ENCODE results near the gene SEMA4C. TPM values are rescaled to one million over a fixed set of nuclear protein-coding genes. Genes with fewer than 3 reads are reported as not detected.

Gene SEMA4C
- total and polyA plus RNA-seq, 9 of the 15 experiments (the other 6 are each of a cell fraction or from before 2014, with no cell fraction given): 0.32 to 59.7 (median 23.9) TPM

DNA sequence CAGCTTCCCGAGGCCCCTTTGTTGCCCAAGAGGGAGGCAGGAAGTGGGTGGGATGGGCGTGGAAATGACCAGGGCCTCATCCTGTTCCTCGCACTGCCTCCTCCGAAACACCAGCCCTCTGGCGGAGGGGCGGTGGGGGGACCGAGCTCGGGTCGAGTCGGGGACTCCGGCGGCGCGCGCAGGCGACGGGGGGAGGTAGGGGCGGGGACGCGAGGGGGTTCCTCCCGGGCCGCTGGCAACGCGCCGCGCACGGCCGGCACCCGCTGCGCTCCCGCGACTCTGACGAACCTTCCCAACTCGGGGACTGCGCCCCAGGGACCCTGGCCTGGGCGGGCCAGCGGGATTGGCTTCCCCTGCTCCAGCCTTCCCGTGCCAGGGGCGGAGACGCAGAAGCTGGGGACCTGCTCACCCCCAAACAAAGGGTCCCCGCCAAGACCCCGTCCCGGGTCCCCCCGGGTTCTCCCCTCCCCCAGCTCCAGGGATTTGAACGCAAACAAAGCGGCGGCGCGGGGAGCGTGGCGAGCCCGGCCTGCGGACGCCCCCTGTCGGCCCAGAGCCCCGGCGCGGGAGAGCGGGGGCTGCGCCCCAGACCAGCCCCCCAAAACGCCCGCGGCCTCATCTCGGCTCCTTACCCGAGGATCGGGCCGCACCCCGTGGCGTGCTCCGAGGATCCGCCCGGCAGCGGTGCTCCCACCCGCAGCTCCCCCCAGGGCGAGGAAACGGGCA, 1.2 kb downstream of the SEMA4C start (continued):
- TF ChIP-seq ZHX1 (conservative IDR thresholded peaks at IDR 0.05; ENCODE audit: low read length) (no peak), ZNF551 (CRISPR knock-in tag; IDR thresholded peaks at IDR 0.05) (no peak), POLR3G (IDR thresholded peaks at IDR 0.05; ENCODE audit: extremely low read depth, insufficient read length, insufficient replicate concordance) (no peak), ZKSCAN8 (CRISPR knock-in tag; IDR thresholded peaks at IDR 0.05) (no peak), ZNF561 (CRISPR knock-in tag; conservative IDR thresholded peaks at IDR 0.05) (no peak), ARID2 (IDR thresholded peaks at IDR 0.05) (no peak), ZNF76 (CRISPR knock-in tag; IDR thresholded peaks at IDR 0.05; ENCODE audit: borderline replicate concordance) (no peak), MTF1 (CRISPR knock-in tag; IDR thresholded peaks at IDR 0.05; ENCODE audit: borderline replicate concordance) (no peak), MTA3 (IDR thresholded peaks at IDR 0.05; ENCODE audit: borderline replicate concordance) (no peak), DMBX1 (CRISPR knock-in tag; IDR thresholded peaks at IDR 0.05; ENCODE audit: borderline replicate concordance) (no peak), TCFL5 (CRISPR knock-in tag; conservative IDR thresholded peaks at IDR 0.05) (no peak), FOXM1 (IDR thresholded peaks at IDR 0.05; ENCODE audit: low read depth) (peak; percentile 77), FOXM1 (CRISPR knock-in tag; IDR thresholded peaks at IDR 0.05; ENCODE audit: low read depth) (0 out of 2 replicates have a peak, but pooled peaks have one; percentile 45), ZNF263 (CRISPR knock-in tag; IDR thresholded peaks at IDR 0.05; ENCODE audit: borderline replicate concordance) (peak; percentile 92), PHF8 (IDR thresholded peaks at IDR 0.05; ENCODE audit: borderline replicate concordance, low read length) (peak; percentile 37; the same call in 1 of the 2 replicates), WHSC1 (IDR thresholded peaks at IDR 0.05; ENCODE audit: low read length) (no peak), C11orf30 (IDR thresholded peaks at IDR 0.05; ENCODE audit: low read depth) (no peak)
- TF ChIP-seq, protein P1, sequence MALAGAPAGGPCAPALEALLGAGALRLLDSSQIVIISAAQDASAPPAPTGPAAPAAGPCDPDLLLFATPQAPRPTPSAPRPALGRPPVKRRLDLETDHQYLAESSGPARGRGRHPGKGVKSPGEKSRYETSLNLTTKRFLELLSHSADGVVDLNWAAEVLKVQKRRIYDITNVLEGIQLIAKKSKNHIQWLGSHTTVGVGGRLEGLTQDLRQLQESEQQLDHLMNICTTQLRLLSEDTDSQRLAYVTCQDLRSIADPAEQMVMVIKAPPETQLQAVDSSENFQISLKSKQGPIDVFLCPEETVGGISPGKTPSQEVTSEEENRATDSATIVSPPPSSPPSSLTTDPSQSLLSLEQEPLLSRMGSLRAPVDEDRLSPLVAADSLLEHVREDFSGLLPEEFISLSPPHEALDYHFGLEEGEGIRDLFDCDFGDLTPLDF (CRISPR knock-in tag; IDR thresholded peaks at IDR 0.05): 0 out of 2 replicates have a peak, but pooled peaks have one; percentile 54
- TF ChIP-seq, protein P2, sequence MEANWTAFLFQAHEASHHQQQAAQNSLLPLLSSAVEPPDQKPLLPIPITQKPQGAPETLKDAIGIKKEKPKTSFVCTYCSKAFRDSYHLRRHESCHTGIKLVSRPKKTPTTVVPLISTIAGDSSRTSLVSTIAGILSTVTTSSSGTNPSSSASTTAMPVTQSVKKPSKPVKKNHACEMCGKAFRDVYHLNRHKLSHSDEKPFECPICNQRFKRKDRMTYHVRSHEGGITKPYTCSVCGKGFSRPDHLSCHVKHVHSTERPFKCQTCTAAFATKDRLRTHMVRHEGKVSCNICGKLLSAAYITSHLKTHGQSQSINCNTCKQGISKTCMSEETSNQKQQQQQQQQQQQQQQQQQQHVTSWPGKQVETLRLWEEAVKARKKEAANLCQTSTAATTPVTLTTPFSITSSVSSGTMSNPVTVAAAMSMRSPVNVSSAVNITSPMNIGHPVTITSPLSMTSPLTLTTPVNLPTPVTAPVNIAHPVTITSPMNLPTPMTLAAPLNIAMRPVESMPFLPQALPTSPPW (CRISPR knock-in tag; IDR thresholded peaks at IDR 0.05): peak; percentile 90
- TF ChIP-seq, protein P3, sequence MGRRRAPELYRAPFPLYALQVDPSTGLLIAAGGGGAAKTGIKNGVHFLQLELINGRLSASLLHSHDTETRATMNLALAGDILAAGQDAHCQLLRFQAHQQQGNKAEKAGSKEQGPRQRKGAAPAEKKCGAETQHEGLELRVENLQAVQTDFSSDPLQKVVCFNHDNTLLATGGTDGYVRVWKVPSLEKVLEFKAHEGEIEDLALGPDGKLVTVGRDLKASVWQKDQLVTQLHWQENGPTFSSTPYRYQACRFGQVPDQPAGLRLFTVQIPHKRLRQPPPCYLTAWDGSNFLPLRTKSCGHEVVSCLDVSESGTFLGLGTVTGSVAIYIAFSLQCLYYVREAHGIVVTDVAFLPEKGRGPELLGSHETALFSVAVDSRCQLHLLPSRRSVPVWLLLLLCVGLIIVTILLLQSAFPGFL (CRISPR knock-in tag; IDR thresholded peaks at IDR 0.05): no peak
- TF ChIP-seq, protein P4, sequence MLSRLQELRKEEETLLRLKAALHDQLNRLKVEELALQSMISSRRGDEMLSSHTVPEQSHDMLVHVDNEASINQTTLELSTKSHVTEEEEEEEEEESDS (CRISPR knock-in tag; IDR thresholded peaks at IDR 0.05): no peak
